Upper lobe of left lung (tissue), 4 donors: ENCODE results near the gene PGGHG.

Source experiments
- POLR2AphosphoS5 ChIP-seq, 2 donors: sonication (generic); formaldehyde crosslinking; IDR thresholded peaks; one replicate each; pipeline ENCODE4 v1.5.1; 2017; ENCODE audit warnings: antibody characterized with exemption in 2 of 2
- TF ChIP-seq, protein P1 (sequence below), 6 experiments: fragments of 450-650 bp in 4 of 6; fragments of 200-600 bp in 2 of 6; sonication (generic) in 2 of 6; IDR thresholded peaks; one replicate each; pipeline ENCODE4 v1.5.1; 2016 to 2019; ENCODE audit warnings: antibody characterized with exemption in 6 of 6

DNA sequence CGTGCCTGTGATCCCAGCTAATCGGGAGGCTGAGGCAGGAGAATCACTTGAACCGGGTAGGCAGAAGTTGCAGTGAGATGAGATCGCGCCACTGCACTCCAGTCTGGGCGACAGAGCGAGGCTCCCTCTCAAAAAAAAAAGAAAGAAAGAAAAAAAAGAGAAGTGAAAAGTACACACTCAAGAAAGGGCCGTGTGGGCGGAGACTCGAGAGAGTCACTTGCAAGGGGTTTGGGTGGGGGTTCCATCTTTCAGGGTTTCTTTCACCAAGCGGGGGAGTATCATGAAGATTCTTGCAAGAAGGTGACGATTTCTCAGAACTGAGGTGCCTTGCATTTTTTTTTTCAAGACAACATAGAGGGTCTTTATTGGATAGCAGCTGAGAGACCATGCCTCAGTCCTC is 14.4 kb downstream of the PGGHG start:
- TF ChIP-seq, protein P1, sequence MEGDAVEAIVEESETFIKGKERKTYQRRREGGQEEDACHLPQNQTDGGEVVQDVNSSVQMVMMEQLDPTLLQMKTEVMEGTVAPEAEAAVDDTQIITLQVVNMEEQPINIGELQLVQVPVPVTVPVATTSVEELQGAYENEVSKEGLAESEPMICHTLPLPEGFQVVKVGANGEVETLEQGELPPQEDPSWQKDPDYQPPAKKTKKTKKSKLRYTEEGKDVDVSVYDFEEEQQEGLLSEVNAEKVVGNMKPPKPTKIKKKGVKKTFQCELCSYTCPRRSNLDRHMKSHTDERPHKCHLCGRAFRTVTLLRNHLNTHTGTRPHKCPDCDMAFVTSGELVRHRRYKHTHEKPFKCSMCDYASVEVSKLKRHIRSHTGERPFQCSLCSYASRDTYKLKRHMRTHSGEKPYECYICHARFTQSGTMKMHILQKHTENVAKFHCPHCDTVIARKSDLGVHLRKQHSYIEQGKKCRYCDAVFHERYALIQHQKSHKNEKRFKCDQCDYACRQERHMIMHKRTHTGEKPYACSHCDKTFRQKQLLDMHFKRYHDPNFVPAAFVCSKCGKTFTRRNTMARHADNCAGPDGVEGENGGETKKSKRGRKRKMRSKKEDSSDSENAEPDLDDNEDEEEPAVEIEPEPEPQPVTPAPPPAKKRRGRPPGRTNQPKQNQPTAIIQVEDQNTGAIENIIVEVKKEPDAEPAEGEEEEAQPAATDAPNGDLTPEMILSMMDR (IDR thresholded peaks at IDR 0.05) = no peak
- TF ChIP-seq POLR2AphosphoS5 (IDR thresholded peaks at IDR 0.05) = no peak
